ENCODE data around the gene TIMM29. TPM values are rescaled to one million over a fixed set of nuclear protein-coding genes. Genes with fewer than 3 reads are reported as not detected.
"Not testable (repeated sequence)": the region's sequence is repeated elsewhere in the genome, so short reads cannot be mapped to it uniquely, and the experiment has no call there.

TIMM29 gene
- total RNA-seq, 1 experiment from 2014 or later = 22.5 TPM

- peak overlapping the region; percentile 58 for H3K27ac ChIP-seq
- DNase-seq = no peak
- H3K36me3 ChIP-seq = no peaks in the 10 kb centered on the region
- H3K4me1 ChIP-seq = peaks cover 27% of the 10 kb centered on the region
- H3K9me3 ChIP-seq (replicated peaks) = no peaks in the 10 kb centered on the region
- no peak overlapping the region for H3K4me3 ChIP-seq
- no peaks in the 10 kb centered on the region for H3K27me3 ChIP-seq
Observed at GRCh38 chr19:10946958-10947657, 18.5 kb downstream of the TIMM29 start.

- Histone ChIP-seq H3K9me3 (replicated peaks) (no peaks in the 10 kb centered on the region), H3K36me3 (no peaks in the 10 kb centered on the region), H3K27me3 (no peaks in the 10 kb centered on the region), H3K4me1 (peaks cover 6% of the 10 kb centered on the region; the same call in 1 of the 2 replicates), H3K27ac (no peak overlapping the region), H3K4me3 (no peak overlapping the region)
- no peak for DNase-seq
Observed at GRCh38 chr19:10952809-10953208, 24.2 kb downstream of the TIMM29 start.

- H3K27ac ChIP-seq = peak overlapping the region; percentile 86; the same call in 1 of the 2 replicates
- not testable (repeated sequence) for H3K27me3 ChIP-seq; H3K9me3 ChIP-seq (replicated peaks); H3K36me3 ChIP-seq; DNase-seq; H3K4me1 ChIP-seq
- H3K4me3 ChIP-seq = peak overlapping the region; percentile 80
Observed at GRCh38 chr19:10959277-10959968, 30.8 kb downstream of the TIMM29 start.

- Histone ChIP-seq H3K9me3 (replicated peaks) (no peaks in the 10 kb centered on the region), H3K36me3 (0 out of 2 replicates have a peak, but pooled peaks cover 2% of the 10 kb centered on the region), H3K27me3 (no peaks in the 10 kb centered on the region), H3K4me1 (peaks cover 7% of the 10 kb centered on the region; the same call in 1 of the 2 replicates), H3K4me3 (peak within 1 kb of the TSS; percentile 80), H3K27ac (peak within 1 kb of the TSS; percentile 86)
- DNase-seq = peak; percentile 95 to 96
Observed at GRCh38 chr19:10960314-10961072, 31.9 kb downstream of the TIMM29 start, which contains the start of gene SMARCA4. SMARCA4 (plus strand) TSS chr19:10961030; CDS start chr19:10984152, 23,122 bp downstream.

DNA sequence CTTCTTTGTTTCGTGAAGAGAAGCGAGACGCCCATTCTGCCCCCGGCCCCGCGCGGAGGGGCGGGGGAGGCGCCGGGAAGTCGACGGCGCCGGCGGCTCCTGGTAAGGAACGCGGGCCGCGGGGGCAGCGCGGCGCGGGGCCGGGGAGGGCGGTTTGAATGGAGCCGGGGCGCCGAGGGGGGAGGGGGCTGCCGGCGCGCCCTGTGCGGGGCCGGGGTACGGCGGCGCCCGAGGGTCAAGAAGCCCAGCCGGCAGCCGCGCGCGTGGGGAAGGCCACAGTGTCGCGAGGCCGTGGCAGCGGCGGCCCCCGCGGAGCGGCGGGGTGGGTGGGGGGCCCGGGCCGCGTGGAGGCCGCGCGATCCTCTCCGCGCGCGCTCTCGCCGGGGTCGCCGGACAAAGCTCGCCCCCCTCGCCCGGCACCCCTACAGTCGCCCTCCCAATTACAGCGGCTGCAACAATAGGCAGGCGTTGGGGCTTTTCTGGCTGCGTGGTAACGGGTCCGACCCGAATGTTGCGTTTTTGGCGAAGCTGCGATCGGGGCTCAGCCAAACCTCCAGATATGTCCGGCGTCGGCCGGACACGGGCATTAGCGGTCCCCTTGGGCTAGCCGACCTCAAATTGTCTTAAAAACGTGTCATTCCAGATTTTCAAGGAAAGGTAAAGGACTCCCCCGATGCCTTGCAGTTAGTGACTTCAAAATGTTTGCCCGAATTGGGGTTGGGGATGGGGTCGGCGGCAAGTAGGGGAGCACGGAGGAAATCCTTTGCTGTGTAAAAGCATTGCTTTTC is 32.7 kb downstream of the TIMM29 start:
- Histone ChIP-seq H3K4me3 (peak overlapping the region; percentile 80), H3K9me3 (replicated peaks) (no peaks in the 10 kb centered on the region), H3K36me3 (0 out of 2 replicates have a peak, but pooled peaks cover 2% of the 10 kb centered on the region), H3K27ac (peak overlapping the region; percentile 86), H3K27me3 (no peaks in the 10 kb centered on the region), H3K4me1 (peaks cover 7% of the 10 kb centered on the region; the same call in 1 of the 2 replicates)
- peak; percentile 49 to 51 for DNase-seq

DNA sequence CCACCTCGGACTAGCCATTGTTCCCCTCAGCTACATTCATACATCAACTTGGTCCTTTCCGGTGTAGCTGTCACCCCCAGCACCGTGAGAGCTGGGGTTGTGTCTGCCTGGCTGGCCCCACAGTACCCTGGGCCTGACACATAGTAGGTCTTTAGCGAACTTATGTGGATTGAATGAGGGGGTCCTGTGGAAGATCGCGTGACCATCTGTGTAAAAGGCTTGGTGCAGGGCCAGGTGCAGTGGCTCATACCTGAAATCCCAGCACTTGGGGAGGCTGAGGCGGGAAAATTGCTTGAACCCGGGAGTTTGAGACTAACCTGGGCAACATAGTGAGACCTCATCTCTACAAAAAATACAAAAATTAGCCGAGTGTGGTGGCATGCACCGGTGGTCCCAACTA is 34.3 kb downstream of the TIMM29 start:
- Histone ChIP-seq H3K9me3 (replicated peaks) (no peaks in the 10 kb centered on the region), H3K4me1 (peaks cover 7% of the 10 kb centered on the region; the same call in 1 of the 2 replicates), H3K4me3 (no peak overlapping the region), H3K36me3 (0 out of 2 replicates have a peak, but pooled peaks cover 2% of the 10 kb centered on the region), H3K27ac (no peak overlapping the region), H3K27me3 (no peaks in the 10 kb centered on the region)
- DNase-seq = no peak

GRCh38 chr19:10963865-10964264 is 35.3 kb downstream of the TIMM29 start:
- no peaks in the 10 kb centered on the region for H3K27me3 ChIP-seq
- H3K4me1 ChIP-seq = peaks cover 7% of the 10 kb centered on the region; the same call in 1 of the 2 replicates
- H3K27ac ChIP-seq = no peak overlapping the region
- peaks cover 2% of the 10 kb centered on the region; the same call in 1 of the 2 replicates for H3K36me3 ChIP-seq
- H3K9me3 ChIP-seq (replicated peaks) = no peaks in the 10 kb centered on the region
- no peak overlapping the region for H3K4me3 ChIP-seq
- no peak for DNase-seq

DNA sequence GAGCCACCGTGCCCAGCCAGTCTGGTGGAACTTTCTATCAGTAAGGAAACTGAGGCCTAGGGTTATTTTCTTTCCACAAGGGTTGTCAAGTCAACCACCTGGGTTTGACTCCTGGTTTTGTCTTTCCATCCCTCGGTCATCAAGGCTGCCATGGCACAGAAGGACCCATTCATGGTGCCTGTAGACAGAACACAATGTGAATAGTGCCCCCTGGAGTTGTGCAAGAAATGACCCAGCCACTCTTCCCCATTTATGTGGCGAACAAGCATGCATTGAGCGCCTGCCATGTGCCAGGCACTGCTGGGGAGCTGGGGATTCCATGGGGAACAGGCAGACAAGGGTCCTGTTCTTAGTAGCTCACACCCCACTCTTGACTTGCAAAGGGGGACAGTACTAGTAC is 36.3 kb downstream of the TIMM29 start:
- Histone ChIP-seq H3K9me3 (replicated peaks) (no peaks in the 10 kb centered on the region), H3K4me1 (peaks cover 7% of the 10 kb centered on the region; the same call in 1 of the 2 replicates), H3K4me3 (no peak overlapping the region), H3K27me3 (no peaks in the 10 kb centered on the region), H3K36me3 (peaks cover 2% of the 10 kb centered on the region; the same call in 1 of the 2 replicates), H3K27ac (no peak overlapping the region)
- DNase-seq = no peak

GRCh38 chr19:10965398-10965797 is 36.8 kb downstream of the TIMM29 start:
- Histone ChIP-seq H3K27me3 (no peaks in the 10 kb centered on the region), H3K9me3 (replicated peaks) (no peaks in the 10 kb centered on the region), H3K4me1 (peaks cover 7% of the 10 kb centered on the region; the same call in 1 of the 2 replicates), H3K36me3 (peaks cover 2% of the 10 kb centered on the region; the same call in 1 of the 2 replicates), H3K4me3 (no peak overlapping the region), H3K27ac (no peak overlapping the region)
- DNase-seq = no peak

DNA sequence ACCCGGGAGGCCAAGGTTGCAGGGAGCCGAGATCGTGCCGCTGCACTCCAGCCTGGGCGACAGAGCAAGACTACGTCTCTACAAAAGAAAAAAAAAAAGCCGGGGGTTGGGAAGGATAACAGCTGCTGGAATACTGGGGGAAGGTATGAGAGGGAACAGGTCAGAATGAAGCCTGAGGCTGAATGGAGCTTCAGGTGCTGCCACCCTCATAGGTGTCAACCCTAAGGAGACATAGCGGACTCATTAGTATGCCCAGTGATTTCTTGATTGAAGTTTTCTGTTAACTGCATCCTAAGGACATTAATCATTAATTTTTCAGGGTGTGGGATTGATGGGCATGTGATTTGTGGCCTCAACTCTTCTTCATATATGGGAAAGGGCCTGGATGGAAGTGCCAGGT is 38.2 kb downstream of the TIMM29 start:
- H3K27me3 ChIP-seq = no peaks in the 10 kb centered on the region
- DNase-seq = no peak
- peaks cover 2% of the 10 kb centered on the region; the same call in 1 of the 2 replicates for H3K36me3 ChIP-seq
- no peak overlapping the region for H3K4me3 ChIP-seq
- H3K4me1 ChIP-seq = peaks cover 7% of the 10 kb centered on the region; the same call in 1 of the 2 replicates
- H3K27ac ChIP-seq = no peak overlapping the region
- no peaks in the 10 kb centered on the region for H3K9me3 ChIP-seq (replicated peaks)

GRCh38 chr19:10968527-10969135 is 40.0 kb downstream of the TIMM29 start:
- no peak for DNase-seq
- Histone ChIP-seq H3K27me3 (no peaks in the 10 kb centered on the region), H3K36me3 (peaks cover 2% of the 10 kb centered on the region; the same call in 1 of the 2 replicates), H3K27ac (no peak overlapping the region), H3K4me1 (peaks cover 7% of the 10 kb centered on the region; the same call in 1 of the 2 replicates), H3K4me3 (no peak overlapping the region), H3K9me3 (replicated peaks) (no peaks in the 10 kb centered on the region)

GRCh38 chr19:10971107-10971726 is 42.6 kb downstream of the TIMM29 start:
- no peak overlapping the region for H3K27ac ChIP-seq
- peaks cover 1% of the 10 kb centered on the region; the same call in 1 of the 2 replicates for H3K36me3 ChIP-seq
- no peaks in the 10 kb centered on the region for H3K4me1 ChIP-seq
- DNase-seq = no peak
- no peaks in the 10 kb centered on the region for H3K9me3 ChIP-seq (replicated peaks)
- H3K27me3 ChIP-seq = no peaks in the 10 kb centered on the region
- H3K4me3 ChIP-seq = no peak overlapping the region
